Measurements from ENCODE around the gene FOXF2. TPM values are rescaled to one million over a fixed set of nuclear protein-coding genes. Genes with fewer than 3 reads are reported as not detected.

Gene FOXF2
- total and polyA plus RNA-seq, 2 donors (not counting 3 experiments of a cell fraction or from before 2014, with no cell fraction given) = not detected

GRCh38 chr6:1346101-1346500 lies 43.3 kb upstream of the FOXF2 start:
- Histone ChIP-seq H3K4me1 (ENCODE audit: control insufficient read depth, extremely low read depth, insufficient read depth, low read length) (no peaks in the 10 kb centered on the region), H3K36me3 (ENCODE audit: control insufficient read depth in 2 of 2, extremely low read depth in 1 of 2, insufficient read depth in 2 of 2, low read length in 2 of 2) (no peaks in the 10 kb centered on the region), H2AFZ (ENCODE audit: low read depth, low read length) (no peak overlapping the region), H3K9ac (replicated peaks; ENCODE audit: extremely low read depth, insufficient read depth, low read length) (no peak overlapping the region), H3K4me2 (ENCODE audit: insufficient read depth, low read length) (no peak overlapping the region), H3K9me1 (replicated peaks; ENCODE audit: control insufficient read depth, extremely low read depth, insufficient read depth, low read length) (no peaks in the 10 kb centered on the region), H3K9me3 (replicated peaks; ENCODE audit: control insufficient read depth, insufficient read depth, low read length) (no peaks in the 10 kb centered on the region), H3K79me2 (ENCODE audit: control insufficient read depth, insufficient read depth, low read length) (no peaks in the 10 kb centered on the region), H3K27me3 (ENCODE audit: control insufficient read depth in 2 of 2, insufficient read depth in 2 of 2, low read length in 2 of 2) (no peaks in the 10 kb centered on the region), H3K4me3 (replicated peaks in 1 of 3; ENCODE audit: insufficient read depth in 1 of 3, low read depth in 1 of 3, low read length in 3 of 3) (no peak overlapping the region), H3K27ac (ENCODE audit: insufficient read depth, low read depth, low read length) (no peak overlapping the region), H4K20me1 (replicated peaks; ENCODE audit: control insufficient read depth, extremely low read depth, insufficient read depth, low read length) (no peaks in the 10 kb centered on the region)
- no TSS peak for BruUV-seq (replicated peaks)
- CTCF ChIA-PET = interaction anchor here (0.5 to 1.3 kb wide), 2 partner anchors 9 to 51 kb away, joined by 3 to 5 read pairs; no protein-coding TSS in a partner anchor
- no peak for TF ChIP-seq MYC (IDR thresholded peaks at IDR 0.05; ENCODE audit: low read depth, low read length)
- no peak for TF ChIP-seq FOS (IDR thresholded peaks at IDR 0.05; ENCODE audit: borderline replicate concordance, insufficient read depth, low read length)
- TF ChIP-seq GATA2 (IDR thresholded peaks at IDR 0.05; ENCODE audit: insufficient read depth, insufficient read length, low read depth, low read length) = no peak
- TF ChIP-seq MAX (IDR thresholded peaks at IDR 0.05; ENCODE audit: insufficient read depth, insufficient read length) = no peak
- TF ChIP-seq CTCF (IDR thresholded peaks at IDR 0.05; ENCODE audit: extremely low read depth in 1 of 2, insufficient read depth in 1 of 2, low read depth in 1 of 2, low read length in 2 of 2) = no peak
- TF ChIP-seq EZH2 (IDR thresholded peaks at IDR 0.05; ENCODE audit: borderline replicate concordance, low read depth, low read length, severe bottlenecking) = no peak
- TF ChIP-seq JUN (IDR thresholded peaks at IDR 0.05; ENCODE audit: borderline replicate concordance, insufficient read depth, insufficient read length, low read depth) = no peak
- TF ChIP-seq POLR2A (IDR thresholded peaks at IDR 0.05; ENCODE audit: low read depth, low read length) = no peak
- no peak for TF ChIP-seq POLR2AphosphoS5 (IDR thresholded peaks at IDR 0.05; ENCODE audit: insufficient read depth, low read depth, low read length)
- POLR2A ChIA-PET = no interaction called here
- intact Hi-C loops (cut with micrococcal nuclease) (no loop called here), dilution Hi-C loops (cut with MboI; ENCODE audit: extremely low pct_ligation_motif_present, low sequenced_read_pairs) (no loop called here)
- FAIRE-seq = no peak
- DNase-seq (ENCODE audit: low read depth, low spot score) = no peak
